ENCODE results near the gene ASIC4. TPM values are rescaled to one million over a fixed set of nuclear protein-coding genes. Genes with fewer than 3 reads are reported as not detected.

The ASIC4 gene
- total RNA-seq, 1 experiment from 2014 or later: 2.1 TPM

DNA sequence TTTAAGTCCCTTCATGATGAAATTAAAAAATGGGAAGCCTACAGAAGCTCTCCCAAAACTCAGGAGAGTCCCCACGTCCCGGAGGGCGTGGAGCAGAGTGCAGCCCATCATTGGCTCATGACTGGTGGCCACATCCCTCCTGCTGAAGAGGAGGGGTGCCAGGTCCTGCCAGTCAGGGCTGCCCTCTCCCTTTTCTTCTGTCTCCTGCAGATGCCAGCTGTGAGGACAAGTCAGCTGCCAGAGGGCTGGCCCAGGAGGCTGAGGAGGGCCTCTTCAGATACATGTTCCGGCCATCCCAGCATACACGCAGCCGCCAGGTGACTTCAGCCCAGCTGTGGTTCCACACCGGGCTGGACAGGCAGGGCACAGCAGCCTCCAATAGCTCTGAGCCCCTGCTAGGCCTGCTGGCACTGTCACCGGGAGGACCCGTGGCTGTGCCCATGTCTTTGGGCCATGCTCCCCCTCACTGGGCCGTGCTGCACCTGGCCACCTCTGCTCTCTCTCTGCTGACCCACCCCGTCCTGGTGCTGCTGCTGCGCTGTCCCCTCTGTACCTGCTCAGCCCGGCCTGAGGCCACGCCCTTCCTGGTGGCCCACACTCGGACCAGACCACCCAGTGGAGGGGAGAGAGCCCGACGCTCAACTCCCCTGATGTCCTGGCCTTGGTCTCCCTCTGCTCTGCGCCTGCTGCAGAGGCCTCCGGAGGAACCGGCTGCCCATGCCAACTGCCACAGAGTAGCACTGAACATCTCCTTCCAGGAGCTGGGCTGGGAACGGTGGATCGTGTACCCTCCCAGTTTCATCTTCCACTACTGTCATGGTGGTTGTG, 60.4 kb downstream of the ASIC4 start:
- Histone ChIP-seq H3K27ac (ENCODE audit: low read depth, low read length) (no peak overlapping the region), H3K4me3 (replicated peaks in 1 of 2; ENCODE audit: low read depth in 1 of 2, low read length in 2 of 2) (no peak overlapping the region), H3K36me3 (ENCODE audit: control insufficient read depth in 1 of 2, insufficient read depth in 2 of 2, low read length in 2 of 2) (no peaks in the 10 kb centered on the region), H3K79me2 (ENCODE audit: insufficient read depth, low read length) (no peaks in the 10 kb centered on the region), H3K9ac (ENCODE audit: low read length) (no peak overlapping the region), H4K20me1 (ENCODE audit: insufficient read depth) (no peaks in the 10 kb centered on the region), H3K9me2 (ENCODE audit: insufficient read depth) (no peaks in the 10 kb centered on the region), H3K4me2 (ENCODE audit: low read length) (no peak overlapping the region), H3K27me3 (ENCODE audit: insufficient read depth, low read length) (no peaks in the 10 kb centered on the region), H3K9me3 (ENCODE audit: control insufficient read depth in 1 of 2, insufficient read depth in 1 of 2, low read depth in 1 of 2, low read length in 2 of 2) (no peaks in the 10 kb centered on the region), H3K4me1 (ENCODE audit: control insufficient read depth in 1 of 2, insufficient read depth in 2 of 2, low read length in 2 of 2) (no peaks in the 10 kb centered on the region), H2AFZ (ENCODE audit: low read depth, low read length, poor library complexity, severe bottlenecking) (no peak overlapping the region)
- DNase-seq (ENCODE audit: low read depth, low spot score) (no peak), ATAC-seq (no peak)
- ChIA-PET POLR2A (no interaction called here), CTCF (no interaction called here), RAD21 (ENCODE audit: low non-redundant PET in 1 of 2, low total read pairs in 2 of 2, uncharacterized antibody in 2 of 2, unreplicated experiment in 2 of 2) (no interaction called here)
- intact Hi-C loops (cut with micrococcal nuclease): no loop called here
- BruUV-seq (replicated peaks): no TSS peak
- TF ChIP-seq FOSL1 (IDR thresholded peaks at IDR 0.05; ENCODE audit: low read depth): no peak

DNA sequence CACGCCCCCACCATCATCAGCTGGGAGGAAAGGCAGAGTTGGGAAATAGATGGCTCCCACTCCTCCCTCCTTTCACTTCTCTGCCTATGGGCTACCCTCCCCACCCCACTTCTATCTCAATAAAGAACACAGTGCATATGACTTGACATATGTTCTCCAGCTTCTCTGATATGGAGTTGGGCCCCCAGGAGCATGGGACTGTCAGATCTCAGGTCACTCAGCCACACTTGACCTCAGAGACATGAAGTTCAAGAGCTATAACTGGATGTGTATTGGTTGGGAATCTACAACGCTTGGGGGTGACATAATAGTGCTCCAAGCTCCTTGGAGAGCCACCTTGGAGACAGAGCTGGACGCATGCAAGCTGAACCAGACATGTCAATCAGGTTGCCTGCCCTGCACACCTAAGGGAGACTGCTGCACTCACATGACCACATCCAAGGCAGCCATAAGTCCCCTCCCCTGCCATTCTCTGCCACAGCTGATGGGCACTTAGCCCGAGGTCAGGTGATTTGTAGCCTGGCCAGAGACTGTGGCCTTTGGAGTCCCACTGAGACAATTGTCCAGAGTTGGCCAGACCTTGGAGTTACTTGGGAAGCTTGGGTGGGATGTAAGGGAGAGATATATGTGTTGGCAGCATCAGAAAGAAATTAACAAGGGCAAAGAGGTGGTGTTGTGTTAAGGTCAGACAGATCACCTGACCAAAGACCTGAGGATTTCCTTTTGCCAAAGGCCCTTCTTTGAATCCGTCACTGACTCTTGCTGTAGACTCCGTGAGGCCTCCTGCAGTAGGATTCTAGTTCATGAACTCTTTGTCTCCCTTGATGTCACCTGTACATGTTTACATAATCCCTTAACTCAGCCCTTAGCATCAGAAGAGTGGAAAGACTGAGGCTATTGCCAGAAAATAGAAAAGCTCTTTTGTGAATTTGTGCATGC, 61.6 kb downstream of the ASIC4 start:
- Histone ChIP-seq H3K9me3 (ENCODE audit: control insufficient read depth in 1 of 2, insufficient read depth in 1 of 2, low read depth in 1 of 2, low read length in 2 of 2) (no peaks in the 10 kb centered on the region), H3K27ac (ENCODE audit: low read depth, low read length) (no peak overlapping the region), H3K4me3 (replicated peaks in 1 of 2; ENCODE audit: low read depth in 1 of 2, low read length in 2 of 2) (no peak overlapping the region), H3K9me2 (ENCODE audit: insufficient read depth) (no peaks in the 10 kb centered on the region), H3K27me3 (ENCODE audit: insufficient read depth, low read length) (no peaks in the 10 kb centered on the region), H4K20me1 (ENCODE audit: insufficient read depth) (no peaks in the 10 kb centered on the region), H2AFZ (ENCODE audit: low read depth, low read length, poor library complexity, severe bottlenecking) (no peak overlapping the region), H3K4me1 (ENCODE audit: control insufficient read depth in 1 of 2, insufficient read depth in 2 of 2, low read length in 2 of 2) (no peaks in the 10 kb centered on the region), H3K4me2 (ENCODE audit: low read length) (no peak overlapping the region), H3K36me3 (ENCODE audit: control insufficient read depth in 1 of 2, insufficient read depth in 2 of 2, low read length in 2 of 2) (no peaks in the 10 kb centered on the region), H3K9ac (ENCODE audit: low read length) (no peak overlapping the region), H3K79me2 (ENCODE audit: insufficient read depth, low read length) (no peaks in the 10 kb centered on the region)
- ChIA-PET RAD21 (ENCODE audit: low non-redundant PET in 1 of 2, low total read pairs in 2 of 2, uncharacterized antibody in 2 of 2, unreplicated experiment in 2 of 2) (no interaction called here), POLR2A (no interaction called here), CTCF (no interaction called here)
- no peak for TF ChIP-seq TCF7L2 (IDR thresholded peaks at IDR 0.05; ENCODE audit: borderline replicate concordance, extremely low read depth, insufficient read depth, insufficient read length)
- TF ChIP-seq JUND (IDR thresholded peaks at IDR 0.05): no peak
- no peak for TF ChIP-seq EZH2 (IDR thresholded peaks at IDR 0.05)
- no peak for TF ChIP-seq EGR1 (IDR thresholded peaks at IDR 0.05; ENCODE audit: low read depth)
- ATAC-seq (no peak), DNase-seq (ENCODE audit: low read depth, low spot score) (no peak)
- no TSS peak for BruUV-seq (replicated peaks)
- intact Hi-C loops (cut with micrococcal nuclease): no loop called here
